Hepatocyte (in vitro differentiated cells): ENCODE data around the gene NFATC4. TPM values are rescaled to one million over a fixed set of nuclear protein-coding genes. Genes with fewer than 3 reads are reported as not detected.

ENCODE experiments used
- DNase-seq: peaks from one replicate; pipeline ENCODE4 v3.0.0-alpha.2; 2016; ENCODE audit warnings: low spot score
- H2AFZ ChIP-seq: fragments of 200-600 bp; sonication (generic); 2 replicates; pipeline ENCODE4 v1.6.0; 2016; ENCODE audit warnings: antibody characterized with exemption, mild to moderate bottlenecking
- H3K27ac ChIP-seq: fragments of 200-600 bp; sonication (generic); 2 replicates; pipeline ENCODE4 v1.5.1; 2016; ENCODE audit warnings: mild to moderate bottlenecking
- H3K27me3 ChIP-seq: fragments of 200-600 bp; sonication (generic); 2 replicates; pipeline ENCODE4 v1.6.1; 2016
- H3K36me3 ChIP-seq: fragments of 200-600 bp; sonication (generic); replicated peaks from 2 replicates; pipeline ENCODE4 v1.5.1; 2016; ENCODE audit warnings: low read depth; ENCODE audit not compliant: insufficient read depth
- H3K4me1 ChIP-seq: fragments of 200-600 bp; sonication (generic); 2 replicates; pipeline ENCODE4 v1.5.1; 2016; ENCODE audit warnings: mild to moderate bottlenecking, moderate library complexity; ENCODE audit not compliant: insufficient read depth
- H3K4me2 ChIP-seq: fragments of 200-600 bp; sonication (generic); 2 replicates; pipeline ENCODE4 v1.6.0; 2016
- H3K4me3 ChIP-seq: fragments of 200-600 bp; sonication (generic); 2 replicates; pipeline ENCODE4 v1.5.1; 2016; ENCODE audit warnings: mild to moderate bottlenecking
- H3K79me2 ChIP-seq: fragments of 200-600 bp; sonication (generic); 2 replicates; pipeline ENCODE4 v1.6.0; 2017; ENCODE audit warnings: mild to moderate bottlenecking
- H3K9me2 ChIP-seq: fragments of 200-600 bp; sonication (generic); replicated peaks from 2 replicates; pipeline ENCODE4 v1.6.0; 2017; ENCODE audit warnings: mild to moderate bottlenecking; ENCODE audit not compliant: insufficient read depth
- H3K9me3 ChIP-seq: fragments of 200-600 bp; sonication (generic); 2 replicates; pipeline ENCODE4 v1.5.1; 2016; ENCODE audit warnings: low read depth, mild to moderate bottlenecking
- H4K20me1 ChIP-seq: fragments of 200-600 bp; sonication (generic); 2 replicates; pipeline ENCODE4 v1.6.0; 2016; ENCODE audit warnings: mild to moderate bottlenecking; ENCODE audit not compliant: insufficient read depth, poor library complexity, severe bottlenecking
- EZH2 ChIP-seq: fragments of 200-600 bp; sonication (generic); IDR thresholded peaks from 2 replicates; pipeline ENCODE4 v1.6.1; 2016; ENCODE audit warnings: antibody characterized with exemption, mild to moderate bottlenecking, borderline replicate concordance
- EZH2phosphoT487 ChIP-seq: fragments of 200-600 bp; sonication (generic); IDR thresholded peaks from one replicate; pipeline ENCODE4 v1.6.1; 2018; ENCODE audit warnings: antibody characterized with exemption, mild to moderate bottlenecking, low read depth, moderate library complexity; ENCODE audit not compliant: unreplicated experiment, severe bottlenecking
- WGBS: methylation state at CpG from one replicate; pipeline ENCODE4 v1.1.6; 2016; ENCODE audit warnings: low lambda C conversion rate; ENCODE audit errors: missing lambda C conversion rate; 5-methylcytosine and 5-hydroxymethylcytosine counted together
- polyA plus RNA-seq: library from polyadenylated mRNA; unstranded; fragments of >200 nt; fragmentation: Nextera tagmentation; extraction: Ambion mirVana; gene quantifications from 2 replicates; pipeline ENCODE4 v1.2.1, GENCODE V29; 2016
- total RNA-seq: library from RNA; depleted of rRNA; stranded (reverse); fragments of >200 nt; gene quantifications from 2 replicates; pipeline ENCODE4 v1.2.3, GENCODE V29; 2014
- TF ChIP-seq, protein P1 (sequence below): fragments of 200-600 bp; sonication (generic); IDR thresholded peaks from 2 replicates; pipeline ENCODE4 v1.5.1; 2016; ENCODE audit warnings: antibody characterized with exemption, mild to moderate bottlenecking; ENCODE audit not compliant: poor library complexity

NFATC4 gene
- total and polyA plus RNA-seq, 2 experiments from 2014 or later: 37.8 to 68.8 TPM

GRCh38 chr14:24330973-24331674 is 36.9 kb upstream of the NFATC4 start:
- Histone ChIP-seq H3K4me3 (no peak overlapping the region), H3K27me3 (peaks cover 29% of the 10 kb centered on the region), H3K4me2 (no peak overlapping the region), H3K9me3 (no peaks in the 10 kb centered on the region), H4K20me1 (no peaks in the 10 kb centered on the region), H3K9me2 (no peaks in the 10 kb centered on the region), H2AFZ (no peak overlapping the region), H3K79me2 (no peaks in the 10 kb centered on the region), H3K36me3 (no peaks in the 10 kb centered on the region), H3K4me1 (peaks cover 27% of the 10 kb centered on the region), H3K27ac (no peak overlapping the region)
- DNase-seq: no peak
- WGBS: 88% methylated on average over 10 of the region's 10 CpGs
- TF ChIP-seq, protein P1, sequence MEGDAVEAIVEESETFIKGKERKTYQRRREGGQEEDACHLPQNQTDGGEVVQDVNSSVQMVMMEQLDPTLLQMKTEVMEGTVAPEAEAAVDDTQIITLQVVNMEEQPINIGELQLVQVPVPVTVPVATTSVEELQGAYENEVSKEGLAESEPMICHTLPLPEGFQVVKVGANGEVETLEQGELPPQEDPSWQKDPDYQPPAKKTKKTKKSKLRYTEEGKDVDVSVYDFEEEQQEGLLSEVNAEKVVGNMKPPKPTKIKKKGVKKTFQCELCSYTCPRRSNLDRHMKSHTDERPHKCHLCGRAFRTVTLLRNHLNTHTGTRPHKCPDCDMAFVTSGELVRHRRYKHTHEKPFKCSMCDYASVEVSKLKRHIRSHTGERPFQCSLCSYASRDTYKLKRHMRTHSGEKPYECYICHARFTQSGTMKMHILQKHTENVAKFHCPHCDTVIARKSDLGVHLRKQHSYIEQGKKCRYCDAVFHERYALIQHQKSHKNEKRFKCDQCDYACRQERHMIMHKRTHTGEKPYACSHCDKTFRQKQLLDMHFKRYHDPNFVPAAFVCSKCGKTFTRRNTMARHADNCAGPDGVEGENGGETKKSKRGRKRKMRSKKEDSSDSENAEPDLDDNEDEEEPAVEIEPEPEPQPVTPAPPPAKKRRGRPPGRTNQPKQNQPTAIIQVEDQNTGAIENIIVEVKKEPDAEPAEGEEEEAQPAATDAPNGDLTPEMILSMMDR: no peak

DNA sequence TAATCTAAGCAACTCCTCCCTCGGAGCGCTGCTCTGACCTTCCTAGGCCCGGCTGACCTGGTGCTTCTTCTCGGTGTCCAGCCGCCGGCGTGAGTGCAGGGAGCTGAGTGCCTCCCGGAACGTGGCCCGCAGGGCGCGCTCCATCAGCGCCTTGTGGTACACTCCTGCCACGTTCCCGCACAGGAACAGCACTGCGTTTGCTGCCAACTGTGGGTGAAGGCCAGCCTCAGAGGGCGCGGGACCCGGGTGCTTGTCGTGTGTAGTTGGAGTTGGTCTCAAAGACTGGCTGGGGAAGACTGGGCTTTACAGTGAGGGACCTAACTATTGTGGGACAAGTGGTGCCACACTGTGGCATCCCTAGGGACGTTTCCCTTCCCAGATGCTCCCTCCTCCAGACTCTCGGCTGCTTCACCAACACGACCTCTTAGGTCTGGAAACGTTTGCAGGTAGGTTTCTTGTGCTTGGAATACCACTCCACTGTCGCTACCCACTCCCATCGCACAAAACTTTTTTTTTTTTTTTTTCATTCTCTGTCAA is 36.2 kb upstream of the NFATC4 start:
- WGBS: 72% methylated on average over 26 of the region's 26 CpGs
- H3K9me3 ChIP-seq: no peaks in the 10 kb centered on the region
- no peaks in the 10 kb centered on the region for H3K9me2 ChIP-seq
- H4K20me1 ChIP-seq: no peaks in the 10 kb centered on the region
- peak overlapping the region; percentile 90 for H3K4me2 ChIP-seq
- TF ChIP-seq EZH2phosphoT487 (no peak), EZH2 (no peak)
- TF ChIP-seq, protein P1: no peak
- no peaks in the 10 kb centered on the region for H3K79me2 ChIP-seq
- no peak overlapping the region for H3K27ac ChIP-seq
- peaks cover 36% of the 10 kb centered on the region for H3K27me3 ChIP-seq
- H2AFZ ChIP-seq: no peak overlapping the region
- no peak overlapping the region for H3K4me3 ChIP-seq
- peaks cover 27% of the 10 kb centered on the region for H3K4me1 ChIP-seq
- no peaks in the 10 kb centered on the region for H3K36me3 ChIP-seq
- DNase-seq: no peak

GRCh38 chr14:24332268-24332993 is 35.6 kb upstream of the NFATC4 start:
- TF ChIP-seq, protein P1: peak; percentile 60
- no peak for TF ChIP-seq EZH2
- Histone ChIP-seq H3K27ac (no peak overlapping the region), H3K9me3 (no peaks in the 10 kb centered on the region), H3K9me2 (no peaks in the 10 kb centered on the region), H4K20me1 (no peaks in the 10 kb centered on the region), H3K79me2 (no peaks in the 10 kb centered on the region), H3K36me3 (no peaks in the 10 kb centered on the region), H3K4me1 (peaks cover 27% of the 10 kb centered on the region), H3K4me2 (peak overlapping the region; percentile 90), H2AFZ (peak overlapping the region; percentile 77), H3K27me3 (peaks cover 39% of the 10 kb centered on the region), H3K4me3 (peak overlapping the region; percentile 24)
- peak; percentile 85 for DNase-seq
- 6% methylated on average over 41 of the region's 56 CpGs for WGBS
